ENCODE measurements around the gene ABCD1.

The ABCD1 gene

DNA sequence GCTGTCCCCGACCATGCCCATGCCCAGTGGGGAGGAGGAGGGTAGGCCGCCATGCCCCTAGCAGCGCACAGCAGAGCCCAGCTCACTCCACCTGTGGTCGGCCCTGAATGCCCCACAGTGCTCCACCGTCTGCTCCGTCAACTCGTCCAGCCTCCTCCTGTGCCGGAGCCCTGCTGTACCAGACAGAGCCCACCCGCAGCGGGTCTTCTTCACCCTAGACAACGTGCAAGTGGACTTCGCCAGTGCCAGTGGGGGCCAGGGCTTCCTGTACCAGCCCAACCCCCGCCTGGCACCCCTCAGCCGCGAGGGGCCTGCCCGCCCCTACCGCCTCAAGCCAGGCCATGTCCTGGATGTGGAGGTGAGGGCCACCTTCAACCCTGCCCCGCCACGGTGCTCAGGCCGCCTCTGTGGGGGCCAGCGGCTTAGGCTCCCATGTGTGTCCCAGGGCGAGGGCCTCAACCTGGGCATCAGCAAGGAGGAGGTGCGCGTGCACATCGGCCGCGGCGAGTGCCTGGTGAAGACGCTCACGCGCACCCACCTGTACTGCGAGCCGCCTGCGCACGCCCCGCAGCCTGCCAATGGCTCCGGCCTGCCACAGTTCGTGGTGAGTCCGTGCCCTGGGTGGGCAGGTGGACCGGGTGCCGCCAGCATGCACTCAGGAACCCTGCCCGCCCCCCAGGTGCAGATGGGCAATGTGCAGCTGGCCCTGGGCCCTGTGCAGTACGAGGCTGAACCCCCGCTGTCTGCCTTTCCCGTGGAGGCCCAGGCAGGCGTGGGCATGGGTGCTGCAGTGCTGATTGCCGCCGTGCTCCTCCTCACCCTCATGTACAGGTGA is 49.3 kb downstream of the ABCD1 start:
- no peak for DNase-seq (ENCODE audit: low read depth in 2 of 2)

DNA sequence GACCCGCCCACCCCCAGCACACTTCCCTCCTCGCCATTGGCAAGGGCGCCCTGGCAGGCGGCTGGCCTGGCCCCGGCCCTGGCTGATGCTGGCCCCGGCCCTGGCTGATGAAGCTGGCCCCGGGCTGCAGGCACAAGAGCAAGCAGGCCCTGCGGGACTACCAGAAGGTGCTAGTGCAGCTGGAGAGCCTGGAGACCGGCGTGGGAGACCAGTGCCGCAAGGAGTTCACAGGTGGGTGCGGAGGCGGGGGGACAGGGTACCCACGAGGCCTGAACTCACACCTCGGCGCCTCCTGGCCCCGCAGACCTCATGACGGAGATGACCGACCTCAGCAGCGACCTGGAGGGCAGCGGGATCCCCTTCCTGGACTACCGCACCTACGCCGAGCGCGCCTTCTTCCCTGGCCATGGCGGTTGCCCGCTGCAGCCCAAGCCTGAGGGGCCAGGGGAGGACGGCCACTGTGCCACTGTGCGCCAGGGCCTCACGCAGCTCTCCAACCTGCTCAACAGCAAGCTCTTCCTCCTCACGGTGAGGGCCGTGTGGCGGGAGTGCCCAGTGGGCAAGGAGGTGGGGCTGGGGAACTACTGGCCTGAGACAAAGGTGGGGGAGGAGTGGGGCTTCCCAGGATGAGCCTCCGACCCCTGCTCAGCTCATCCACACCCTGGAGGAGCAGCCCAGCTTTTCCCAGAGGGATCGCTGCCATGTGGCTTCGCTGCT is 50.1 kb downstream of the ABCD1 start:
- no peak for DNase-seq (ENCODE audit: low read depth in 2 of 2)

GRCh38 chrX:153775293-153776119 is 50.9 kb downstream of the ABCD1 start:
- no peak for DNase-seq (ENCODE audit: low read depth in 2 of 2)

DNA sequence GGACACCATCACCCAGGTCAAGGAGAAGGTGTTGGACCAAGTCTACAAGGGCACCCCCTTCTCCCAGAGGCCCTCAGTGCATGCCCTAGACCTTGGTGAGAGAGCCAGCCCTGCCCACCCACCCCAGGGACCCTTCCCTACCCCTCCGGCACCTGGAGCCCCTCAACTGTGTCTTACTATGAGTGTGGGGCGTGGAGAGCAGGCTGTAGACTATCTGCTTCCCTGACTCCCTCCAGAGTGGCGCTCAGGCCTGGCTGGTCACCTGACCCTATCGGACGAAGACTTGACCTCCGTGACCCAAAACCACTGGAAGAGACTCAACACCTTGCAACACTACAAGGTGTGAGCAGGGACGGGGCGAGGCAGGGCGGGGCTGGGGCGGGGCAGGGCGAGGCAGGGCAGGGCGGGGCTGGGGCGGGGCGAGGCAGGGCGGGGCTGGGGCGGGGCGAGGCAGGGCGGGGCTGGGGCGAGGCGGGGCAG is 51.5 kb downstream of the ABCD1 start:
- no peak for DNase-seq (ENCODE audit: low read depth in 2 of 2)

DNA sequence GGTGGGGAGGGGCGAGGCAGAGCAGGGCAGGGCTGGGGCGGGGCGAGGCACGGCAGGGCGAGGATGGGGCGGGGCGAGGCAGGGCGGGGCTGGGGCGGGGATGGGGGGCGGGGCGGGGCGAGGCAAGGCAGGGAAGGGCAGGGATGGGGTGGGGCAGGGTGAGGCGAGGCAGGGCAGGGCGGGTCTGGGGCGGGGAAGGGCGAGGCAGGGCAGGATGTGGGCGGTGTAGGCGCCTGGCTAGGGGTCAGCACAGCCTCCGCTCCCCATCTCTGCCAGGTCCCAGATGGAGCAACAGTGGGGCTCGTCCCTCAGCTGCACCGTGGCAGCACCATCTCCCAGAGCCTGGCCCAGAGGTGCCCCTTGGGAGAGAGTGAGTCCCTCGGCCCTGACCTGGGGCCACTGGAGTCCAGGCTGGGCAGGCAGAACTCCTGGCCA is 52.0 kb downstream of the ABCD1 start:
- no peak for DNase-seq (ENCODE audit: low read depth in 2 of 2)

- DNase-seq (ENCODE audit: low read depth in 2 of 2), result no peak
These were observed 52.8 kb downstream of the ABCD1 start for GRCh38 chrX:153777261-153778090.

GRCh38 chrX:153778181-153778580 is 53.5 kb downstream of the ABCD1 start:
- DNase-seq (ENCODE audit: low read depth in 2 of 2), result no peak

DNA sequence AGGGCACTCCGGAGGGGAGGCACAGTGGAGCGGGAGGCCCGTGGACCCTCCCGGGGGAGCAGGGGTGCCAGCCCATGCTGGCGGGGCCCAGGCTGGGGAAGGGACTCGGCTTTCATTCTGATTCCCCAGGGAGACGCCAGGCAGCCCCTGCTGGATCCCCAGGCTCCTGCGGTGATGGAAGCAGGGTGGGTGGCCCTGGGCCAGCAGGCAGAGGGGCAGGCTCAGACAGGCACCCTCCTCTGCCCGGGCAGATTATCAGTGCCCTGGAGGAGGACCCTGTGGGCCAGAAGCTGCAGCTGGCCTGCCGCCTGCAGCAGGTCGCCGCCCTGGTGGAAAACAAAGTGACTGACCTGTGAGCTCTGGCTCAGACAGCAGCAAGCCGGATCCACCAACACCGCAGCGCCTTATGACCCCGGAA is 54.0 kb downstream of the ABCD1 start:
- no peak for DNase-seq (ENCODE audit: low read depth in 2 of 2)

GRCh38 chrX:153779891-153780677 is 55.4 kb downstream of the ABCD1 start:
- DNase-seq (ENCODE audit: low read depth in 2 of 2), result no peak

DNA sequence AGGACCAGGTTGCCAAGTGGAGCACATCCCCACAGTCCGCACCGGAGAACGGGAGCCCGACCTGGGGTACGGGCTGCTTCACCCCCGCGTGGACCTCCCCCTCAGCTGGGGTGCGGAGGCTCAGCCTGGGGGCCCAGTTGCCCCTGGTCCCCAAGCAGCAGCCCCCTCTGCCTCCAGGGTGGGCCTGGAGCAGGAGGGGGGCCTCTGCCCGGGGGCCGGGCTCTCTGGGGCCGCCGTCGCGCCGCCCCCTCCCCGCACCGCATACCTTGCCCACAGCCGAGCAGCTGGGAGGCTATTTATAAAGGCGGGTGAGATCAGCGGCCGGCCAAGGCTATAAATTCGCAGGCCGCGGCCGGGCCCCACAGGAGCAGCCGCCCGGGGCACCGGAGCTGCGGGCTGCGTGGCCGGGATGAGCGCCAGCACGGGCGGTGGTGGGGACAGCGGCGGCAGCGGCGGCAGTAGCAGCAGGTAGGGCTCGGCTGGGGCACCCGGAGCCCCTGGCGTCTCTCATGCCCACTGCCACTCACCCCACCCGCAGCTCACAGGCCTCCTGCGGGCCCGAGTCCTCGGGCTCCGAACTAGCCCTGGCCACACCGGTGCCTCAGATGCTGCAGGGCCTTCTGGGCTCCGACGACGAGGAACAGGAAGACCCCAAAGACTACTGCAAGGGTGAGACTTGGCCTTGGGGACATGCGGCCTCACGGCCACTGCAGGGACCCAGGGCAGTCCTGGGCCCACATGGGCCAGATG is 56.2 kb downstream of the ABCD1 start, which contains the start of gene SRPK3:
Gene SRPK3 (plus strand): TSS at position 364 of the 750 bp plus-strand sequence. CDS start 46 bp downstream, at position 410.
- no peak for DNase-seq (ENCODE audit: low read depth in 2 of 2)

DNA sequence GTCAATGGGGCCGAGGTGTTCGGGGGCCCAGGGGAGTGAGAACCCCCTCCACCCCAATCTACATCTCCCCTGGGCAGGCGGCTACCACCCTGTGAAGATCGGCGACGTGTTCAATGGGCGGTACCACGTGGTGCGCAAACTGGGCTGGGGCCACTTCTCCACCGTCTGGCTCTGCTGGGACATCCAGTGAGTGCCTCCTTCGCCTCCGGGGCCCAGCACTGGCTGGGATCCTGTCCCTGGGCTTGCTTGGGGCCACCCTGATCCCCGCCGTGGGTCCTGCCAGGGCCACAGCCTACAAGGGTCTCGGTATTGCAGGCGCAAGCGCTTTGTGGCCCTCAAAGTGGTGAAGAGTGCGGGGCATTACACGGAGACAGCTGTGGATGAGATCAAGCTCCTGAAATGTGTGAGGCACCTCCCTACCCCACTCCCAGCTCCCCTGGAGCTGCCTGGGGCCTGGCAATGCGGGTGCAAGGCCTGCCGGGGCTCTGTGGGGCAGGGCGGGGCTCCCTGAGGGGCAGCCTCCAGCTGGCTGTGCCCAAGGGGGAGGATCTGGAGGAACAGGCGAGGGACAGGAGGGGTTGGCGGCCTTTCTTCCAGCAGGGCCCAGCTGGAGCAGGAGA is 56.9 kb downstream of the ABCD1 start:
- DNase-seq (ENCODE audit: low read depth in 2 of 2), result no peak

DNA sequence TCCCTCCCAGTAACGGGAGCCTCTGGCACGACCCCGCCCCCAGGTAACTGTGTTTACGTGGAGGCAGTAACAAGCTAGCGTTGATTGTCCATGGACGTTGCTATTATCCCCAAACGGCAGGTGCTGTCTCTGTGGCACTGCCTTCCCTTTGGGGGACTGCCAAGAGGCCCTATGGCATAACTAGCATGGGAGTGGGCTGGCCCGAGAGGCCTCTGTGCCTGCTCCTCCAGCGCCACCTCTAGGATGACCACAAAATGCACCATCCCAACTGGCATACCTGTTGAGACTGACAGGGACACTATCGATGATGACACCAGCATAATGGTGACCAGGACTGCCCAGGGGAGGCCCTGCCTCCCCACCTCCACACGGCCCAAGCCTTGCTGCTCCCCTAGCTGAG is 57.7 kb downstream of the ABCD1 start:
- no peak for DNase-seq (ENCODE audit: low read depth in 2 of 2)

- no peak for DNase-seq (ENCODE audit: low read depth in 2 of 2)
These were observed 58.2 kb downstream of the ABCD1 start for GRCh38 chrX:153782871-153783270.

- DNase-seq (ENCODE audit: low read depth in 2 of 2), result no peak
These were observed 58.8 kb downstream of the ABCD1 start for GRCh38 chrX:153783378-153784013.

DNA sequence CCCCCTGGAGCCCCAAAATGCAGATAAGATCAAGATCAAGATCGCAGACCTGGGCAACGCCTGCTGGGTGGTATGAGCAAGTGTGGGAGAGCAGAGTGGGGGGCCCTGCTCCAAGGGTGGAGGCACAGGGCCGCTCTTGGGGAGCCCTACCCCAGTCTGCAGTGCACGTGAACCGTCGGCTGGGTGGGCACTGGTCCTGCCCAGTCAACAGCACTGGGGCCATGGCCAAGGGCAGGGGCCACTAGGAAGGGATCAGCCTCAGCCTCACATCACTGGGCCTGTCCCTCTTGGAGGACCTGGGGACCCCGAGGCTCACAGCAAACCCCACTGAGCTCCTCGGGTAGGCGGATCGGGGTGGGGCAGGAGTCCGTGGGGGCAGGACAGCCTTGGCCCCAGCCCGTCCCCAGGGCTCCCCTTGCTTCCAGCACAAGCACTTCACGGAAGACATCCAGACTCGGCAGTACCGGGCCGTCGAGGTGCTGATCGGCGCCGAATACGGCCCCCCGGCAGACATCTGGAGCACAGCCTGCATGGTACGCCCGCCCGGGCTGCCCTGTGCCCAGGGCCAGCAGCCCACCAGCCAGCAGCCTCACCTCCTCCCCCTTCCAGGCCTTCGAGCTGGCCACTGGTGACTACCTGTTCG is 59.8 kb downstream of the ABCD1 start:
- DNase-seq (ENCODE audit: low read depth in 2 of 2), result no peak

DNA sequence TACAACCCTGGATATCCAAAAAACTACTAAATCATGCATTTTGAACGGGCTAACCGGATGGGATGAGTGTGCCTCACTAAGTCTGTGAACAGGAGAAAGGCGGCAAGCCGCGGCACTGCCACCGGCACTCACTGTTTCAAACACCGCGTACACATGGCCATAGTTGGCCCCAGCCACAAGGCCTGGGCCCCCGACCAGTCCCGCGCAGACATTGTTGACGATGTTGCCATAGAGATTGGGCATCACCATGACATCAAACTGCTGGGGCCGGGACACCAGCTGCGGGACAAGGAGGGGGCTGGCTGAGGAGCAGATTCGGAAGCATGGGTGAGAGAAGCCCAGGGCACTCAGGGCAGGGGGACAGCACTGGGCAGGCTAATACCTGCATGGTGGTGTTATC is 62.0 kb downstream of the ABCD1 start:
- DNase-seq (ENCODE audit: low read depth in 2 of 2), result no peak

DNA sequence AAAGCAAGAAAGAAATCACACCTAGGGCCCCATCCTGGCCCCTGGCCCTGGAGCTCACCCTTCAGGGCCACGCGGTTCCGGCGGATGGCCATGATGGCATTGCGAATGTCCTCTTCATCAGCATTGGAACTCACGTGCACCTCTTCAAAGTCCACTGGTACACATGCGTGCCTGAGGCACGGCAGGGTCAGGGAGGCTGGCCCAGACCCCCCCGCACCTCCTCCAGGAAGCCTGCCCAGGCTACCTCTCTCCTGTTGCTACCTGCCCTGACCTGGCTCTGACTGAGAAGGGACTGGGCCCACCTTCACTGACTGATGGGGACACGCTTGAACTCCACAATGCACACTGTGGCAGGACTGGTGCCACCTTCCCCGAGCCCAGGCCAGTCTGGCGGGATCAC is 65.0 kb downstream of the ABCD1 start:
- DNase-seq (ENCODE audit: low read depth in 2 of 2), result no peak
